HG03432 (cell line): ENCODE data around the gene LRRC41.
"Not testable (repeated sequence)": the region's sequence is repeated elsewhere in the genome, so short reads cannot be mapped to it uniquely, and the experiment has no call there.

Experiments used
- ATAC-seq: cut with Tn5 transposase; IDR thresholded peaks from one replicate; pipeline ENCODE4 v1.9.1; 2021; ENCODE audit warnings: mild to moderate bottlenecking, moderate library complexity; ENCODE audit not compliant: unreplicated experiment

LRRC41 gene

GRCh38 chr1:46246136-46246535, 57.3 kb downstream of the LRRC41 start:
- not testable (repeated sequence) for ATAC-seq

GRCh38 chr1:46244656-46245371, 58.6 kb downstream of the LRRC41 start:
- no peak for ATAC-seq

- not testable (repeated sequence) for ATAC-seq
Measured at GRCh38 chr1:46243831-46244230, 59.6 kb downstream of the LRRC41 start.

GRCh38 chr1:46242918-46243317, 60.5 kb downstream of the LRRC41 start:
- ATAC-seq = no peak

- not testable (repeated sequence) for ATAC-seq
Measured at GRCh38 chr1:46241733-46242132, 61.7 kb downstream of the LRRC41 start.

GRCh38 chr1:46238865-46239264, 64.6 kb downstream of the LRRC41 start:
- not testable (repeated sequence) for ATAC-seq

- ATAC-seq = no peak
Measured at GRCh38 chr1:46236882-46237281, 66.5 kb downstream of the LRRC41 start.

- not testable (repeated sequence) for ATAC-seq
Measured at GRCh38 chr1:46231231-46231630, 72.2 kb downstream of the LRRC41 start.
